Measurements from ENCODE around the gene MCM5. TPM values are rescaled to one million over a fixed set of nuclear protein-coding genes. Genes with fewer than 3 reads are reported as not detected.
"Not testable (repeated sequence)": the region's sequence is repeated elsewhere in the genome, so short reads cannot be mapped to it uniquely, and the experiment has no call there.

MCM5 gene
- total and polyA plus RNA-seq, 9 donors, result 22.8 to 46.9 (median 36.3) TPM

GRCh38 chr22:35457729-35458546, 58.0 kb downstream of the MCM5 start:
- no peaks in the 10 kb centered on the region for H3K9me3 ChIP-seq (replicated peaks; ENCODE audit: control insufficient read depth, low read depth, low read length)
- H3K4me1 ChIP-seq (ENCODE audit: control insufficient read depth, insufficient read depth, low read length), result no peaks in the 10 kb centered on the region
- 73% methylated on average over 6 of the region's 9 CpGs for WGBS (ENCODE audit: insufficient coverage)
- no peak overlapping the region for H3K4me3 ChIP-seq (ENCODE audit: low read length)
- H3K27ac ChIP-seq (ENCODE audit: low read length), result no peak overlapping the region
- H3K27me3 ChIP-seq (ENCODE audit: control insufficient read depth, insufficient read depth, low read length), result peaks cover 9% of the 10 kb centered on the region
- no peak for DNase-seq
- no peaks in the 10 kb centered on the region for H3K36me3 ChIP-seq (ENCODE audit: control insufficient read depth, insufficient read depth, low read length)

GRCh38 chr22:35458547-35459422, 58.8 kb downstream of the MCM5 start:
- WGBS (ENCODE audit: insufficient coverage), result 49% methylated on average over 4 of the region's 18 CpGs

GRCh38 chr22:35459423-35459894, 59.5 kb downstream of the MCM5 start:
- DNase-seq, result no peak
- no peaks in the 10 kb centered on the region for H3K9me3 ChIP-seq (replicated peaks; ENCODE audit: control insufficient read depth, low read depth, low read length)
- no peaks in the 10 kb centered on the region for H3K27me3 ChIP-seq (ENCODE audit: control insufficient read depth, insufficient read depth, low read length)
- H3K4me3 ChIP-seq (ENCODE audit: low read length), result no peak overlapping the region
- H3K4me1 ChIP-seq (ENCODE audit: control insufficient read depth, insufficient read depth, low read length), result no peaks in the 10 kb centered on the region
- no peaks in the 10 kb centered on the region for H3K36me3 ChIP-seq (ENCODE audit: control insufficient read depth, insufficient read depth, low read length)
- WGBS (ENCODE audit: insufficient coverage), result 78% methylated on average over 3 of the region's 14 CpGs
- H3K27ac ChIP-seq (ENCODE audit: low read length), result no peak overlapping the region

More at GRCh38 chr22:35458547-35459422, 58.8 kb downstream of the MCM5 start:
- Histone ChIP-seq H3K9me3 (replicated peaks; ENCODE audit: control insufficient read depth, low read depth, low read length) (no peaks in the 10 kb centered on the region), H3K4me3 (ENCODE audit: low read length) (no peak overlapping the region), H3K36me3 (ENCODE audit: control insufficient read depth, insufficient read depth, low read length) (no peaks in the 10 kb centered on the region), H3K27ac (ENCODE audit: low read length) (no peak overlapping the region), H3K27me3 (ENCODE audit: control insufficient read depth, insufficient read depth, low read length) (peaks cover 6% of the 10 kb centered on the region), H3K4me1 (ENCODE audit: control insufficient read depth, insufficient read depth, low read length) (no peaks in the 10 kb centered on the region)
- DNase-seq, result no peak

- not testable (repeated sequence) for H3K4me3 ChIP-seq (ENCODE audit: low read length); DNase-seq; H3K36me3 ChIP-seq (ENCODE audit: control insufficient read depth, insufficient read depth, low read length); H3K4me1 ChIP-seq (ENCODE audit: control insufficient read depth, insufficient read depth, low read length); H3K27me3 ChIP-seq (ENCODE audit: control insufficient read depth, insufficient read depth, low read length); H3K27ac ChIP-seq (ENCODE audit: low read length); H3K9me3 ChIP-seq (replicated peaks; ENCODE audit: control insufficient read depth, low read depth, low read length)
- 90% methylated on average over 10 of the region's 10 CpGs for WGBS (ENCODE audit: insufficient coverage)
These were observed 60.0 kb downstream of the MCM5 start for GRCh38 chr22:35459976-35460375.

- Histone ChIP-seq H3K27me3 (ENCODE audit: control insufficient read depth, insufficient read depth, low read length) (no peaks in the 10 kb centered on the region), H3K4me1 (ENCODE audit: control insufficient read depth, insufficient read depth, low read length) (no peaks in the 10 kb centered on the region), H3K4me3 (ENCODE audit: low read length) (no peak overlapping the region), H3K9me3 (replicated peaks; ENCODE audit: control insufficient read depth, low read depth, low read length) (no peaks in the 10 kb centered on the region), H3K36me3 (ENCODE audit: control insufficient read depth, insufficient read depth, low read length) (no peaks in the 10 kb centered on the region), H3K27ac (ENCODE audit: low read length) (no peak overlapping the region)
- DNase-seq, result no peak
- 67% methylated on average over 8 of the region's 8 CpGs for WGBS (ENCODE audit: insufficient coverage)
These were observed 60.7 kb downstream of the MCM5 start for GRCh38 chr22:35460688-35461087.

- Histone ChIP-seq H3K36me3 (ENCODE audit: control insufficient read depth, insufficient read depth, low read length) (no peaks in the 10 kb centered on the region), H3K9me3 (replicated peaks; ENCODE audit: control insufficient read depth, low read depth, low read length) (no peaks in the 10 kb centered on the region), H3K27me3 (ENCODE audit: control insufficient read depth, insufficient read depth, low read length) (no peaks in the 10 kb centered on the region), H3K4me1 (ENCODE audit: control insufficient read depth, insufficient read depth, low read length) (peaks cover 2% of the 10 kb centered on the region), H3K27ac (ENCODE audit: low read length) (no peak overlapping the region), H3K4me3 (ENCODE audit: low read length) (no peak overlapping the region)
- DNase-seq, result peak; percentile 28
- WGBS (ENCODE audit: insufficient coverage), result 23% methylated on average over 5 of the region's 9 CpGs
These were observed 62.7 kb downstream of the MCM5 start for GRCh38 chr22:35462498-35463230.

- no peaks in the 10 kb centered on the region for H3K27me3 ChIP-seq (ENCODE audit: control insufficient read depth, insufficient read depth, low read length)
- H3K36me3 ChIP-seq (ENCODE audit: control insufficient read depth, insufficient read depth, low read length), result no peaks in the 10 kb centered on the region
- H3K4me1 ChIP-seq (ENCODE audit: control insufficient read depth, insufficient read depth, low read length), result peaks cover 8% of the 10 kb centered on the region
- no peaks in the 10 kb centered on the region for H3K9me3 ChIP-seq (replicated peaks; ENCODE audit: control insufficient read depth, low read depth, low read length)
- no peak for DNase-seq
- WGBS (ENCODE audit: insufficient coverage), result 89% methylated on average over 1 of the region's 2 CpGs
- no peak overlapping the region for H3K4me3 ChIP-seq (ENCODE audit: low read length)
- H3K27ac ChIP-seq (ENCODE audit: low read length), result no peak overlapping the region
These were observed 63.4 kb downstream of the MCM5 start for GRCh38 chr22:35463231-35463933.

- Histone ChIP-seq H3K4me3 (ENCODE audit: low read length) (no peak overlapping the region), H3K36me3 (ENCODE audit: control insufficient read depth, insufficient read depth, low read length) (no peaks in the 10 kb centered on the region), H3K9me3 (replicated peaks; ENCODE audit: control insufficient read depth, low read depth, low read length) (no peaks in the 10 kb centered on the region), H3K27ac (ENCODE audit: low read length) (no peak overlapping the region), H3K27me3 (ENCODE audit: control insufficient read depth, insufficient read depth, low read length) (no peaks in the 10 kb centered on the region), H3K4me1 (ENCODE audit: control insufficient read depth, insufficient read depth, low read length) (peaks cover 8% of the 10 kb centered on the region)
- DNase-seq, result no peak
- no CpG with 5 or more reads among the region's 3 CpGs for WGBS (ENCODE audit: insufficient coverage)
These were observed 64.5 kb downstream of the MCM5 start for GRCh38 chr22:35464399-35464798.

GRCh38 chr22:35465109-35465701, 65.3 kb downstream of the MCM5 start:
- WGBS (ENCODE audit: insufficient coverage), result 66% methylated on average over 7 of the region's 9 CpGs
- Histone ChIP-seq H3K9me3 (replicated peaks; ENCODE audit: control insufficient read depth, low read depth, low read length) (no peaks in the 10 kb centered on the region), H3K27ac (ENCODE audit: low read length) (no peak overlapping the region), H3K36me3 (ENCODE audit: control insufficient read depth, insufficient read depth, low read length) (no peaks in the 10 kb centered on the region), H3K4me3 (ENCODE audit: low read length) (no peak overlapping the region), H3K27me3 (ENCODE audit: control insufficient read depth, insufficient read depth, low read length) (no peaks in the 10 kb centered on the region), H3K4me1 (ENCODE audit: control insufficient read depth, insufficient read depth, low read length) (peaks cover 8% of the 10 kb centered on the region)
- no peak for DNase-seq

Measured in muscle of leg (tissue), 11 donors.